Lower lobe of right lung (tissue), 2 donors: ENCODE results near the gene FAM222B. TPM values are rescaled to one million over a fixed set of nuclear protein-coding genes. Genes with fewer than 3 reads are reported as not detected.
"Not testable (repeated sequence)": the region's sequence is repeated elsewhere in the genome, so short reads cannot be mapped to it uniquely, and the experiment has no call there.

Source experiments
- ATAC-seq, 2 donors: fragments of 200-7000 bp; cut with Tn5 transposase; one replicate each; pipeline ENCODE4 v1.9.1; 2020 to 2022; ENCODE audit warnings: mild to moderate bottlenecking in 2 of 2, moderate library complexity in 2 of 2
- DNase-seq: peaks from one replicate; pipeline ENCODE4 v3.0.0-alpha.2; 2020
- H3K27ac ChIP-seq: fragments of 200-600 bp; one replicate; pipeline ENCODE4 v1.8.0; 2022
- H3K27me3 ChIP-seq: fragments of 200-600 bp; one replicate; pipeline ENCODE4 v1.8.0; 2022; ENCODE audit warnings: low read depth
- H3K36me3 ChIP-seq: fragments of 200-600 bp; one replicate; pipeline ENCODE4 v1.8.0; 2022; ENCODE audit warnings: mild to moderate bottlenecking
- H3K4me1 ChIP-seq: fragments of 200-600 bp; one replicate; pipeline ENCODE4 v1.8.0; 2022
- H3K4me3 ChIP-seq: fragments of 200-600 bp; one replicate; pipeline ENCODE4 v1.8.0; 2022; ENCODE audit warnings: mild to moderate bottlenecking
- H3K9me3 ChIP-seq: fragments of 200-600 bp; one replicate; pipeline ENCODE4 v1.8.0; 2022
- CTCF ChIP-seq: fragments of 200-600 bp; IDR thresholded peaks from one replicate; pipeline ENCODE4 v1.8.0; 2022; ENCODE audit warnings: antibody characterized with exemption, mild to moderate bottlenecking
- intact Hi-C: fragments of 100-400 bp; cut with DNase I; formaldehyde crosslinking; loops from one replicate; pipeline ENCODE4 v1.11.0; 2022
- total RNA-seq: library from RNA; stranded (reverse); fragmentation: NEBNext Ultra II Directional; extraction: Animal tissue kit (Norgen Biotek cat#: 25700); gene quantifications from one replicate; pipeline ENCODE4 v1.2.1, GENCODE V29; 2021
- donor health status: DM: no; HTN: yes; CAD: no; lungs with severe emphysema.

Gene FAM222B
- total RNA-seq, 1 donor from 2014 or later: 21.7 TPM

- Histone ChIP-seq H3K27ac (no peak overlapping the region), H3K36me3 (peaks cover 5% of the 10 kb centered on the region), H3K27me3 (no peaks in the 10 kb centered on the region), H3K4me1 (no peaks in the 10 kb centered on the region), H3K4me3 (no peak overlapping the region), H3K9me3 (no peaks in the 10 kb centered on the region)
- intact Hi-C loops: no loop called here
- no peak for TF ChIP-seq CTCF
- DNase-seq (no peak), ATAC-seq (no peak)
Observed at GRCh38 chr17:28792877-28793661, 49.5 kb downstream of the FAM222B start.

- ATAC-seq (no peak), DNase-seq (no peak)
- H3K4me1 ChIP-seq: no peaks in the 10 kb centered on the region
- intact Hi-C loops: no loop called here
- no peaks in the 10 kb centered on the region for H3K27me3 ChIP-seq
- H3K4me3 ChIP-seq: no peak overlapping the region
- no peak for TF ChIP-seq CTCF
- H3K27ac ChIP-seq: no peak overlapping the region
- no peaks in the 10 kb centered on the region for H3K9me3 ChIP-seq
- peaks cover 5% of the 10 kb centered on the region for H3K36me3 ChIP-seq
Observed at GRCh38 chr17:28788100-28788499, 54.5 kb downstream of the FAM222B start.

GRCh38 chr17:28783161-28783560, 59.4 kb downstream of the FAM222B start:
- Histone ChIP-seq H3K36me3 (peaks cover 11% of the 10 kb centered on the region), H3K4me1 (no peaks in the 10 kb centered on the region), H3K27me3 (no peaks in the 10 kb centered on the region), H3K4me3 (no peak overlapping the region), H3K9me3 (no peaks in the 10 kb centered on the region), H3K27ac (no peak overlapping the region)
- no peak for TF ChIP-seq CTCF
- no peak for DNase-seq
- intact Hi-C loops: no loop called here
- ATAC-seq: no peak

GRCh38 chr17:28779601-28780000, 63.0 kb downstream of the FAM222B start:
- intact Hi-C loops, H3K4me3 ChIP-seq, H3K9me3 ChIP-seq, H3K27me3 ChIP-seq, DNase-seq, H3K27ac ChIP-seq, ATAC-seq: not testable (repeated sequence)
- Histone ChIP-seq H3K36me3 (peaks cover 11% of the 10 kb centered on the region), H3K4me1 (peaks cover 12% of the 10 kb centered on the region)

GRCh38 chr17:28777178-28777577, 65.4 kb downstream of the FAM222B start:
- TF ChIP-seq CTCF: no peak
- H3K27ac ChIP-seq: no peak overlapping the region

GRCh38 chr17:28774206-28774605, 68.4 kb downstream of the FAM222B start:
- DNase-seq: no peak
- H3K27me3 ChIP-seq: no peaks in the 10 kb centered on the region
- no peak for ATAC-seq

More at GRCh38 chr17:28777178-28777577, 65.4 kb downstream of the FAM222B start:
- intact Hi-C loops: no loop called here
- no peaks in the 10 kb centered on the region for H3K9me3 ChIP-seq
- H3K4me1 ChIP-seq: peaks cover 12% of the 10 kb centered on the region
- H3K4me3 ChIP-seq: no peak overlapping the region
- H3K27me3 ChIP-seq: no peaks in the 10 kb centered on the region
- ATAC-seq (no peak), DNase-seq (no peak)
- H3K36me3 ChIP-seq: peaks cover 21% of the 10 kb centered on the region

More at GRCh38 chr17:28774206-28774605, 68.4 kb downstream of the FAM222B start:
- Histone ChIP-seq H3K27ac (no peak overlapping the region), H3K4me1 (peaks cover 12% of the 10 kb centered on the region), H3K4me3 (no peak overlapping the region), H3K36me3 (peaks cover 10% of the 10 kb centered on the region), H3K9me3 (no peaks in the 10 kb centered on the region)
- intact Hi-C loops: no loop called here
- no peak for TF ChIP-seq CTCF
